SK-N-SH (cell line): ENCODE measurements around the gene CD93.

Experiments used
- EP300 ChIP-seq, 2 experiments: IDR thresholded peaks; 2 replicates each; pipeline versions ENCODE4 v1.4.0 to v1.6.1; 2012; ENCODE audit warnings: borderline replicate concordance in 1 of 2, low read depth in 1 of 2, low read length in 1 of 2
- EZH2phosphoT487 ChIP-seq: fragments of 200-600 bp; sonication (generic); IDR thresholded peaks from 2 replicates; pipeline ENCODE4 v1.6.1; 2017; ENCODE audit warnings: low read depth, mixed run types, mild to moderate bottlenecking, antibody characterized with exemption, moderate library complexity, borderline replicate concordance
- FOXJ3 ChIP-seq: sonication (generic); formaldehyde crosslinking; IDR thresholded peaks from 2 replicates; pipeline ENCODE4 v1.5.1; 2020; ENCODE audit warnings: mild to moderate bottlenecking, missing genetic modification reagents
- GABPA ChIP-seq: IDR thresholded peaks from 2 replicates; pipeline ENCODE4 v1.4.0; 2012; ENCODE audit warnings: low read depth, mild to moderate bottlenecking
- GATA2 ChIP-seq: sonication (generic); formaldehyde crosslinking; IDR thresholded peaks from 2 replicates; pipeline ENCODE4 v1.5.0; 2020; ENCODE audit warnings: mild to moderate bottlenecking, missing genetic modification reagents
- RAD21 ChIP-seq: IDR thresholded peaks from 2 replicates; pipeline ENCODE4 v1.6.1; 2012; ENCODE audit warnings: mild to moderate bottlenecking, low read length
- RCOR1 ChIP-seq: fragments of 150-350 bp; IDR thresholded peaks from 2 replicates; pipeline ENCODE4 v1.6.1; 2017; ENCODE audit warnings: antibody characterized with exemption, low read length
- REST ChIP-seq: IDR thresholded peaks from 2 replicates; pipeline ENCODE4 v1.6.1; 2012; ENCODE audit warnings: mild to moderate bottlenecking, low read depth, low read length, moderate library complexity
- SMC3 ChIP-seq: IDR thresholded peaks from 2 replicates; pipeline ENCODE4 v1.6.1; 2012; ENCODE audit warnings: low read depth, low read length, improper control_type of control experiment
- TCF12 ChIP-seq: IDR thresholded peaks from 2 replicates; pipeline ENCODE4 v1.4.0; 2012
- USF2 ChIP-seq: fragments of 150-350 bp; IDR thresholded peaks from 2 replicates; pipeline ENCODE4 v1.6.1; 2017; ENCODE audit warnings: antibody characterized with exemption, low read length, low read depth, borderline replicate concordance
- YY1 ChIP-seq: IDR thresholded peaks from 2 replicates; pipeline ENCODE4 v1.4.0; 2012; ENCODE audit warnings: low read depth, mild to moderate bottlenecking
- TF ChIP-seq, protein P1 (sequence below): fragments of 200-600 bp; sonication (generic); IDR thresholded peaks from 2 replicates; pipeline ENCODE4 v1.6.1; 2017; ENCODE audit warnings: antibody characterized with exemption, mild to moderate bottlenecking, moderate library complexity
- TF ChIP-seq, protein P2 (sequence below): IDR thresholded peaks from 2 replicates; pipeline ENCODE4 v1.4.0; 2012; ENCODE audit warnings: low read depth, borderline replicate concordance

DNA sequence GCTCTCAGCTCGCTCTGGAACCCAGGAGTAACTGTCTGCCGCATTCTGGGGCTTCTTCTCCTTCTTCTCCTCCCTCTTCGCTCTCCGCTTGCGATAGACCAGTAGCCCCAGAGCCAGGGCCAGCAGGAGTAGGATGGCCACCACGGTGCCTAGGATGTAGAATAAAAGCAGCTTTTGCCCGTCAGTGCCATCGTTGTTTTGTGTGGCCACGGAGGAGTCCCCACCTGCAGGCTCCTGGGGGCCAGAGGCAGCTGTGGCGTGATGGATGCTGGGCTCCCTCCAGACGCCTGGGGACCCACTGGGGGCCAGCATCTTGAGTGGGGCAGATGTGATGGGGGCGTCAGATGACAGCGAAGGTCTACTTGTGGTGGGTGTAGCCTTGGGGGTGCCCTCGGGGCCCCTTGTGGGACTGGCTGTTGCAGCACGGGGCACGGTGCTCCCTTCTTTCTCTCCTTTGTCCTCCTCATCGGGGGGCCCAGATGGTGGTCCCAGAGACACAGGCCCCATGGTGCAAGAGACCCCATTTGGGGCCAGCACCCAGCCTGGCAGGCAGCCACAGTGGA lies 1.8 kb downstream of the CD93 start:
- TF ChIP-seq, protein P1, sequence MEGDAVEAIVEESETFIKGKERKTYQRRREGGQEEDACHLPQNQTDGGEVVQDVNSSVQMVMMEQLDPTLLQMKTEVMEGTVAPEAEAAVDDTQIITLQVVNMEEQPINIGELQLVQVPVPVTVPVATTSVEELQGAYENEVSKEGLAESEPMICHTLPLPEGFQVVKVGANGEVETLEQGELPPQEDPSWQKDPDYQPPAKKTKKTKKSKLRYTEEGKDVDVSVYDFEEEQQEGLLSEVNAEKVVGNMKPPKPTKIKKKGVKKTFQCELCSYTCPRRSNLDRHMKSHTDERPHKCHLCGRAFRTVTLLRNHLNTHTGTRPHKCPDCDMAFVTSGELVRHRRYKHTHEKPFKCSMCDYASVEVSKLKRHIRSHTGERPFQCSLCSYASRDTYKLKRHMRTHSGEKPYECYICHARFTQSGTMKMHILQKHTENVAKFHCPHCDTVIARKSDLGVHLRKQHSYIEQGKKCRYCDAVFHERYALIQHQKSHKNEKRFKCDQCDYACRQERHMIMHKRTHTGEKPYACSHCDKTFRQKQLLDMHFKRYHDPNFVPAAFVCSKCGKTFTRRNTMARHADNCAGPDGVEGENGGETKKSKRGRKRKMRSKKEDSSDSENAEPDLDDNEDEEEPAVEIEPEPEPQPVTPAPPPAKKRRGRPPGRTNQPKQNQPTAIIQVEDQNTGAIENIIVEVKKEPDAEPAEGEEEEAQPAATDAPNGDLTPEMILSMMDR, result no peak
- TF ChIP-seq YY1, result no peak
- no peak for TF ChIP-seq RAD21
- no peak for TF ChIP-seq TCF12
- no peak for TF ChIP-seq SMC3
- TF ChIP-seq, protein P2, sequence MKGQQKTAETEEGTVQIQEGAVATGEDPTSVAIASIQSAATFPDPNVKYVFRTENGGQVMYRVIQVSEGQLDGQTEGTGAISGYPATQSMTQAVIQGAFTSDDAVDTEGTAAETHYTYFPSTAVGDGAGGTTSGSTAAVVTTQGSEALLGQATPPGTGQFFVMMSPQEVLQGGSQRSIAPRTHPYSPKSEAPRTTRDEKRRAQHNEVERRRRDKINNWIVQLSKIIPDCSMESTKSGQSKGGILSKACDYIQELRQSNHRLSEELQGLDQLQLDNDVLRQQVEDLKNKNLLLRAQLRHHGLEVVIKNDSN, result no peak
- no peak for TF ChIP-seq RCOR1
- TF ChIP-seq REST, result no peak
- TF ChIP-seq EP300 (IDR thresholded peaks at IDR 0.05; ENCODE audit: borderline replicate concordance in 1 of 2, low read depth in 1 of 2, low read length in 1 of 2), result no peak
- TF ChIP-seq FOXJ3 (CRISPR knock-in tag), result no peak
- no peak for TF ChIP-seq GATA2 (CRISPR knock-in tag)
- TF ChIP-seq USF2, result no peak
- no peak for TF ChIP-seq GABPA
- TF ChIP-seq EZH2phosphoT487, result no peak
